ENCODE data around the gene CCNT2. TPM values are rescaled to one million over a fixed set of nuclear protein-coding genes. Genes with fewer than 3 reads are reported as not detected.

Gene CCNT2
- polyA plus RNA-seq, 1 of the 3 experiments (the other 2 are of a cell fraction) = 5.3 TPM

- H3K9me3 ChIP-seq = no peaks in the 10 kb centered on the region
- H3K4me3 ChIP-seq (ENCODE audit: low read depth in 2 of 2, low read length in 1 of 2) = no peak overlapping the region
- H3K9me2 ChIP-seq = no peaks in the 10 kb centered on the region
- H3F3A ChIP-seq (replicated peaks; ENCODE audit: insufficient read depth) = peaks cover 8% of the 10 kb centered on the region
- TF ChIP-seq TCF12 (IDR thresholded peaks at IDR 0.05) (no peak), FOXJ3 (CRISPR knock-in tag; IDR thresholded peaks at IDR 0.05) (no peak), MXI1 (IDR thresholded peaks at IDR 0.05; ENCODE audit: low read depth, low read length) (no peak), RAD21 (IDR thresholded peaks at IDR 0.05; ENCODE audit: low read length) (no peak), RCOR1 (IDR thresholded peaks at IDR 0.05; ENCODE audit: low read length) (no peak), TAF1 (IDR thresholded peaks at IDR 0.05; ENCODE audit: borderline replicate concordance, low read depth, low read length) (no peak), USF1 (IDR thresholded peaks at IDR 0.05; ENCODE audit: borderline replicate concordance, low read depth) (no peak), YY1 (IDR thresholded peaks at IDR 0.05; ENCODE audit: low read depth) (no peak), EP300 (IDR thresholded peaks at IDR 0.05; ENCODE audit: borderline replicate concordance in 1 of 2, low read depth in 1 of 2, low read length in 1 of 2) (no peak), CHD2 (IDR thresholded peaks at IDR 0.05; ENCODE audit: low read length, partially characterized antibody) (no peak), ELF1 (IDR thresholded peaks at IDR 0.05) (no peak), GABPA (IDR thresholded peaks at IDR 0.05; ENCODE audit: low read depth) (no peak), PBX3 (IDR thresholded peaks at IDR 0.05) (no peak), RXRA (IDR thresholded peaks at IDR 0.05; ENCODE audit: borderline replicate concordance, low read depth) (no peak), SMC3 (IDR thresholded peaks at IDR 0.05; ENCODE audit: low read depth, low read length) (no peak)
- TF ChIP-seq, protein P1, sequence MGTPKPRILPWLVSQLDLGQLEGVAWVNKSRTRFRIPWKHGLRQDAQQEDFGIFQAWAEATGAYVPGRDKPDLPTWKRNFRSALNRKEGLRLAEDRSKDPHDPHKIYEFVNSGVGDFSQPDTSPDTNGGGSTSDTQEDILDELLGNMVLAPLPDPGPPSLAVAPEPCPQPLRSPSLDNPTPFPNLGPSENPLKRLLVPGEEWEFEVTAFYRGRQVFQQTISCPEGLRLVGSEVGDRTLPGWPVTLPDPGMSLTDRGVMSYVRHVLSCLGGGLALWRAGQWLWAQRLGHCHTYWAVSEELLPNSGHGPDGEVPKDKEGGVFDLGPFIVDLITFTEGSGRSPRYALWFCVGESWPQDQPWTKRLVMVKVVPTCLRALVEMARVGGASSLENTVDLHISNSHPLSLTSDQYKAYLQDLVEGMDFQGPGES (IDR thresholded peaks at IDR 0.05; ENCODE audit: low read depth, low read length) = no peak
- TF ChIP-seq, protein P2, sequence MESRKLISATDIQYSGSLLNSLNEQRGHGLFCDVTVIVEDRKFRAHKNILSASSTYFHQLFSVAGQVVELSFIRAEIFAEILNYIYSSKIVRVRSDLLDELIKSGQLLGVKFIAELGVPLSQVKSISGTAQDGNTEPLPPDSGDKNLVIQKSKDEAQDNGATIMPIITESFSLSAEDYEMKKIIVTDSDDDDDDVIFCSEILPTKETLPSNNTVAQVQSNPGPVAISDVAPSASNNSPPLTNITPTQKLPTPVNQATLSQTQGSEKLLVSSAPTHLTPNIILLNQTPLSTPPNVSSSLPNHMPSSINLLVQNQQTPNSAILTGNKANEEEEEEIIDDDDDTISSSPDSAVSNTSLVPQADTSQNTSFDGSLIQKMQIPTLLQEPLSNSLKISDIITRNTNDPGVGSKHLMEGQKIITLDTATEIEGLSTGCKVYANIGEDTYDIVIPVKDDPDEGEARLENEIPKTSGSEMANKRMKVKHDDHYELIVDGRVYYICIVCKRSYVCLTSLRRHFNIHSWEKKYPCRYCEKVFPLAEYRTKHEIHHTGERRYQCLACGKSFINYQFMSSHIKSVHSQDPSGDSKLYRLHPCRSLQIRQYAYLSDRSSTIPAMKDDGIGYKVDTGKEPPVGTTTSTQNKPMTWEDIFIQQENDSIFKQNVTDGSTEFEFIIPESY (IDR thresholded peaks at IDR 0.05; ENCODE audit: borderline replicate concordance, low read depth) = no peak
- H3K4me2 ChIP-seq = no peak overlapping the region
- no peak overlapping the region for H3K9ac ChIP-seq
- 91% methylated on average over 3 of the region's 3 CpGs for WGBS (ENCODE audit: low lambda C conversion rate)
- H3K27me3 ChIP-seq (ENCODE audit: insufficient read depth) = no peaks in the 10 kb centered on the region
- peaks cover 100% of the 10 kb centered on the region for H3K79me2 ChIP-seq (ENCODE audit: insufficient read depth)
- ChIA-PET POLR2A (no interaction called here), CTCF (no interaction called here)
- no peak for DNase-seq
- H3K4me1 ChIP-seq (ENCODE audit: control insufficient read depth in 1 of 2, insufficient read depth in 2 of 2, low read depth in 1 of 2, low read length in 1 of 2) = peaks cover 0 to 16% of the 10 kb centered on the region in 2 experiments; a peak in 2 of 4 replicates
- H3K36me3 ChIP-seq (replicated peaks in 1 of 2; ENCODE audit: control insufficient read depth in 1 of 2, insufficient read depth in 2 of 2, low read length in 1 of 2) = peaks cover 28 to 50% of the 10 kb centered on the region in 2 experiments
- H4K20me1 ChIP-seq (ENCODE audit: insufficient read depth) = peaks cover 97% of the 10 kb centered on the region
- H3K27ac ChIP-seq (ENCODE audit: low read depth in 2 of 2, low read length in 1 of 2) = no peak overlapping the region
- no peak overlapping the region for H2AFZ ChIP-seq (ENCODE audit: low read depth)
These were observed 14.4 kb downstream of the CCNT2 start for GRCh38 chr2:134932864-134933526.
